OCI-LY3 (cell line): ENCODE measurements around the gene CNIH3.

Experiments used
- H2AFZ ChIP-seq: fragments of 200-600, 300-600 bp; shearing (Covaris generic); 2 replicates; pipeline ENCODE4 v1.6.0; 2014; ENCODE audit warnings: antibody characterized with exemption, low read depth, low read length
- H3K27ac ChIP-seq: fragments of 200-600, 300-600 bp; sonication (generic); 2 replicates; pipeline ENCODE4 v1.5.1; 2014; ENCODE audit warnings: mild to moderate bottlenecking, low read length, moderate library complexity, mixed read lengths
- H3K27me3 ChIP-seq: fragments of 200-600, 300-600 bp; sonication (generic); 2 replicates; pipeline ENCODE4 v1.6.1; 2014; ENCODE audit warnings: low read depth, low read length, mixed read lengths
- H3K36me3 ChIP-seq: fragments of 200-600, 300-600 bp; sonication (generic); replicated peaks from 2 replicates; pipeline ENCODE3; 2014; ENCODE audit warnings: low read depth, low read length, mixed read lengths
- H3K4me1 ChIP-seq: fragments of 300-600, 200-600 bp; sonication (generic); 2 replicates; pipeline ENCODE4 v1.6.1; 2014; ENCODE audit warnings: low read length, mixed read lengths
- H3K4me2 ChIP-seq: fragments of 200-600, 300-600 bp; sonication (generic); 2 replicates; pipeline ENCODE4 v1.6.1; 2014; ENCODE audit warnings: low read length, mixed read lengths
- H3K4me3 ChIP-seq: fragments of 300-600, 200-600 bp; sonication (generic); 2 replicates; pipeline ENCODE4 v1.5.1; 2014; ENCODE audit warnings: antibody characterized with exemption, mild to moderate bottlenecking, low read length, moderate library complexity
- H3K79me2 ChIP-seq: fragments of 300-600, 200-600 bp; shearing (Covaris generic); 2 replicates; pipeline ENCODE4 v1.6.1; 2014; ENCODE audit warnings: mild to moderate bottlenecking, low read length, mixed read lengths
- H3K9ac ChIP-seq: fragments of 300-600, 200-600 bp; shearing (Covaris generic); 2 replicates; pipeline ENCODE4 v1.6.0; 2014; ENCODE audit warnings: mild to moderate bottlenecking, low read length, moderate library complexity
- H3K9me3 ChIP-seq: fragments of 200-600, 300-600 bp; shearing (Covaris generic); 2 replicates; pipeline ENCODE4 v1.6.1; 2014; ENCODE audit warnings: low read length, mixed read lengths; ENCODE audit not compliant: insufficient read depth
- H4K20me1 ChIP-seq: fragments of 200-600, 300-600 bp; sonication (generic); 2 replicates; pipeline ENCODE4 v1.6.1; 2016; ENCODE audit warnings: low read length, mixed read lengths; ENCODE audit not compliant: insufficient read depth
- CTCF ChIP-seq: fragments of 200-600, 300-600 bp; sonication (generic); IDR thresholded peaks from 2 replicates; pipeline ENCODE4 v1.5.1; 2014; ENCODE audit warnings: antibody characterized with exemption, low read length, low read depth
- EZH2phosphoT487 ChIP-seq: fragments of 200-600 bp; shearing (Covaris generic); IDR thresholded peaks from 2 replicates; pipeline ENCODE4 v1.6.1; 2018; ENCODE audit warnings: antibody characterized with exemption, mixed run types, low read depth

The CNIH3 gene

GRCh38 chr1:224624432-224624831 is 8.3 kb downstream of the CNIH3 start:
- H3K79me2 ChIP-seq = no peaks in the 10 kb centered on the region
- H2AFZ ChIP-seq = no peak overlapping the region
- H3K9me3 ChIP-seq = no peaks in the 10 kb centered on the region
- H3K27me3 ChIP-seq = peaks cover under 1% of the 10 kb centered on the region; the same call in 1 of the 2 replicates
- no peak overlapping the region for H3K27ac ChIP-seq
- H4K20me1 ChIP-seq = no peaks in the 10 kb centered on the region
- no peak overlapping the region for H3K4me2 ChIP-seq
- no peaks in the 10 kb centered on the region for H3K4me1 ChIP-seq
- TF ChIP-seq EZH2phosphoT487 (no peak), CTCF (no peak)
- H3K9ac ChIP-seq = no peak overlapping the region
- H3K4me3 ChIP-seq = no peak overlapping the region
- H3K36me3 ChIP-seq = no peaks in the 10 kb centered on the region

GRCh38 chr1:224626042-224626441 is 9.9 kb downstream of the CNIH3 start:
- H3K4me3 ChIP-seq = no peak overlapping the region
- H2AFZ ChIP-seq = no peak overlapping the region
- TF ChIP-seq EZH2phosphoT487 = no peak
- no peak for TF ChIP-seq CTCF
- H3K27ac ChIP-seq = no peak overlapping the region
- no peaks in the 10 kb centered on the region for H3K9me3 ChIP-seq
- no peaks in the 10 kb centered on the region for H4K20me1 ChIP-seq
- no peaks in the 10 kb centered on the region for H3K4me1 ChIP-seq
- H3K9ac ChIP-seq = no peak overlapping the region
- H3K36me3 ChIP-seq = no peaks in the 10 kb centered on the region
- peaks cover 7% of the 10 kb centered on the region for H3K27me3 ChIP-seq
- no peak overlapping the region for H3K4me2 ChIP-seq
- H3K79me2 ChIP-seq = no peaks in the 10 kb centered on the region

GRCh38 chr1:224629965-224630364 is 13.8 kb downstream of the CNIH3 start:
- H3K36me3 ChIP-seq = no peaks in the 10 kb centered on the region
- TF ChIP-seq EZH2phosphoT487 = no peak
- no peak for TF ChIP-seq CTCF
- no peak overlapping the region for H3K9ac ChIP-seq
- no peak overlapping the region for H3K4me2 ChIP-seq
- H4K20me1 ChIP-seq = no peaks in the 10 kb centered on the region
- no peaks in the 10 kb centered on the region for H3K9me3 ChIP-seq
- H2AFZ ChIP-seq = no peak overlapping the region
- H3K4me3 ChIP-seq = no peak overlapping the region
- H3K27ac ChIP-seq = no peak overlapping the region
- H3K4me1 ChIP-seq = no peaks in the 10 kb centered on the region
- no peaks in the 10 kb centered on the region for H3K79me2 ChIP-seq
- peaks cover 18% of the 10 kb centered on the region for H3K27me3 ChIP-seq

- no peaks in the 10 kb centered on the region for H3K79me2 ChIP-seq
- peaks cover 18% of the 10 kb centered on the region for H3K27me3 ChIP-seq
- no peaks in the 10 kb centered on the region for H3K36me3 ChIP-seq
- H2AFZ ChIP-seq = no peak overlapping the region
- H4K20me1 ChIP-seq = no peaks in the 10 kb centered on the region
- no peak overlapping the region for H3K27ac ChIP-seq
- H3K9ac ChIP-seq = no peak overlapping the region
- no peak for TF ChIP-seq CTCF
- TF ChIP-seq EZH2phosphoT487 = no peak
- no peaks in the 10 kb centered on the region for H3K4me1 ChIP-seq
- no peak overlapping the region for H3K4me3 ChIP-seq
- no peaks in the 10 kb centered on the region for H3K9me3 ChIP-seq
- no peak overlapping the region for H3K4me2 ChIP-seq
Observed at GRCh38 chr1:224631462-224632115, 15.5 kb downstream of the CNIH3 start.
